GM12873 (cell line): ENCODE results near the gene NAA16.

Source experiments
- CTCF ChIP-seq: IDR thresholded peaks from 2 replicates; pipeline ENCODE4 v1.5.1; 2012; ENCODE audit warnings: low read depth, mild to moderate bottlenecking, moderate library complexity, low read length, control low read depth; ENCODE audit not compliant: insufficient read depth; ENCODE audit errors: missing control alignments

Gene NAA16

GRCh38 chr13:41403983-41404382 is 92.9 kb downstream of the NAA16 start:
- TF ChIP-seq CTCF, result no peak

- no peak for TF ChIP-seq CTCF
Measured at GRCh38 chr13:41405367-41405766, 94.3 kb downstream of the NAA16 start.

- TF ChIP-seq CTCF, result no peak
Measured at GRCh38 chr13:41407380-41407779, 96.3 kb downstream of the NAA16 start.

GRCh38 chr13:41408121-41408520 is 97.1 kb downstream of the NAA16 start:
- TF ChIP-seq CTCF, result no peak

- no peak for TF ChIP-seq CTCF
Measured at GRCh38 chr13:41408746-41409145, 97.7 kb downstream of the NAA16 start.

- TF ChIP-seq CTCF, result no peak
Measured at GRCh38 chr13:41409611-41410010, 98.5 kb downstream of the NAA16 start.

GRCh38 chr13:41411060-41411459 is 100.0 kb downstream of the NAA16 start:
- TF ChIP-seq CTCF, result no peak

- peak; percentile 43 for TF ChIP-seq CTCF
Measured at GRCh38 chr13:41411522-41411921, 100.5 kb downstream of the NAA16 start.
